BE2C (cell line): ENCODE results near the gene ERC1.

Source experiments
- DNase-seq: peaks from one replicate; pipeline ENCODE4 v3.0.0-alpha.2; 2020
- H3K27me3 ChIP-seq: fragments of 250-450 bp; sonication (Bioruptor Pico); 2 replicates; pipeline ENCODE4 v1.5.1; 2020; ENCODE audit warnings: mild to moderate bottlenecking
- H3K36me3 ChIP-seq: fragments of 250-450 bp; sonication (Bioruptor Pico); 2 replicates; pipeline ENCODE4 v1.5.1; 2020; ENCODE audit warnings: mild to moderate bottlenecking
- H3K4me1 ChIP-seq: fragments of 250-450 bp; sonication (Bioruptor Pico); 2 replicates; pipeline ENCODE4 v1.5.1; 2020
- H3K4me3 ChIP-seq: 2 replicates; pipeline ENCODE4 v1.5.1; 2011; ENCODE audit warnings: low read depth, low read length
- H3K9me3 ChIP-seq: fragments of 250-450 bp; sonication (Bioruptor Pico); 2 replicates; pipeline ENCODE4 v1.5.1; 2020
- CTCF ChIP-seq: IDR thresholded peaks from 2 replicates; pipeline ENCODE4 v1.5.1; 2012; ENCODE audit warnings: mild to moderate bottlenecking, low read depth, low read length

The ERC1 gene

GRCh38 chr12:1256285-1256684 lies 265.3 kb downstream of the ERC1 start:
- DNase-seq, result no peak
- Histone ChIP-seq H3K27me3 (no peaks in the 10 kb centered on the region), H3K4me1 (no peaks in the 10 kb centered on the region; the same call in 1 of the 2 replicates), H3K9me3 (no peaks in the 10 kb centered on the region), H3K36me3 (no peaks in the 10 kb centered on the region), H3K4me3 (no peak overlapping the region)
- TF ChIP-seq CTCF, result no peak

DNA sequence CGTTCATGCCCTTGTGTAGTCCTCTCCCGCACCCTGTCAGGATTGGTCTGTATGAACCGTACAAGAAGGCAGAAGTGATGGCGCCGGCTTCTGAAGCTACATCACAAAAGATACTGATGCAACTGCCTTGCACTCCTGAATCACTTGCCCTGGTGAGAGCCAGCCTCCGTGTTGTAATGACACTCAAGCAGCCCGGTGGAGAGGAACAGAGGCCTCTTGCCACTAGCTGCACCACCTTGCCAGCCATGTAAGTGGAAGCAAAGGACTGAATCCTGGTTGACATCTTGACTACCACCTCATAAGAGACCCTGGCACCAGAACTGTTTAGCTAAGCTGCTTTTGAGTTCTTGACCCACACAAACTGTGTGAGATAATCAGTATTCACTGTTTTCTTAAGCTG lies 266.0 kb downstream of the ERC1 start:
- Histone ChIP-seq H3K4me3 (no peak overlapping the region), H3K4me1 (no peaks in the 10 kb centered on the region), H3K9me3 (no peaks in the 10 kb centered on the region), H3K36me3 (no peaks in the 10 kb centered on the region), H3K27me3 (no peaks in the 10 kb centered on the region)
- no peak for TF ChIP-seq CTCF
- DNase-seq, result no peak

DNA sequence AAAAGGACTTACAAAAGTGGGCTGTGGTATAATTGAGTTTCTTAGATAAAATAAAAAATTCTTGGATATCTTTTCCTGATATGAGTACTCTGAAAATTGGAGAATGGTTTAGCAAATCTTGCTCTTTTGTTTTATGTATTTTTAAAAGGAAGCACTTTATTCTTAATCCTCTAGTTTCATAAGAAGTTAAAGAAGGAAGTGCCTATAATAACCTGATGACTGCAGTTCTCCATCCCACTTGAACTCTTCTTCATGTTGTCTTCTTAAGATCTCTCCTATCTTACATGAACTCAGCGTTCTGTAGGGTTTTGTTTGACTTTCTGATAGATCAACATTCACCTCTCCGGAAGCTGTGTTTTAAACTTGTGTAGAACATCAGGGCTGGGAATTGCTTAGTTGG lies 271.0 kb downstream of the ERC1 start:
- H3K9me3 ChIP-seq, result no peaks in the 10 kb centered on the region
- H3K27me3 ChIP-seq, result no peaks in the 10 kb centered on the region
- H3K4me3 ChIP-seq, result no peak overlapping the region
- no peak for DNase-seq
- H3K4me1 ChIP-seq, result no peaks in the 10 kb centered on the region
- no peaks in the 10 kb centered on the region for H3K36me3 ChIP-seq
- no peak for TF ChIP-seq CTCF

DNA sequence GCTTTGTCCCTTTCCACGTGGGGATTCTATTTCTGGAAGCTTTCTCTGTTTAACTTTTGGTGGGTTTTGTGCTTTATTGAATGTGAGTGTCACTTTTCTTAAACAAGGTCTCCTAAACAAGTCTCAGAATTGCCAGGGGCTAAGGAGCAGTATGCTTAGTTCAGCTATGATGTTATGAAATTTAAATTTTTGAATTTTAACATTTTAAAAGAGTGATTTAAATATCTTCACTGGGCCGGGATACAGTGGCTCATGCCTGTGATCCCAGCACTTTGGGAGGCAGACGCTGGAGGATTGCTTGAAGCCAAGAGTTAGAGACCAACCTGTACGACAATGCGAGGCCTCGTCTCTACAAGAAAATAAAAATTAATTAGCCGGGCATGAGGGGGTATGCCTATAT lies 276.2 kb downstream of the ERC1 start:
- no peak overlapping the region for H3K4me3 ChIP-seq
- no peak for TF ChIP-seq CTCF
- no peak for DNase-seq
- H3K9me3 ChIP-seq, result no peaks in the 10 kb centered on the region
- H3K27me3 ChIP-seq, result no peaks in the 10 kb centered on the region
- H3K4me1 ChIP-seq, result no peaks in the 10 kb centered on the region
- H3K36me3 ChIP-seq, result no peaks in the 10 kb centered on the region

GRCh38 chr12:1272142-1272541 lies 281.1 kb downstream of the ERC1 start:
- DNase-seq, result no peak
- no peak overlapping the region for H3K4me3 ChIP-seq
- H3K27me3 ChIP-seq, result no peaks in the 10 kb centered on the region
- no peaks in the 10 kb centered on the region for H3K9me3 ChIP-seq
- H3K36me3 ChIP-seq, result no peaks in the 10 kb centered on the region; the same call in 1 of the 2 replicates
- TF ChIP-seq CTCF, result no peak
- no peaks in the 10 kb centered on the region for H3K4me1 ChIP-seq

DNA sequence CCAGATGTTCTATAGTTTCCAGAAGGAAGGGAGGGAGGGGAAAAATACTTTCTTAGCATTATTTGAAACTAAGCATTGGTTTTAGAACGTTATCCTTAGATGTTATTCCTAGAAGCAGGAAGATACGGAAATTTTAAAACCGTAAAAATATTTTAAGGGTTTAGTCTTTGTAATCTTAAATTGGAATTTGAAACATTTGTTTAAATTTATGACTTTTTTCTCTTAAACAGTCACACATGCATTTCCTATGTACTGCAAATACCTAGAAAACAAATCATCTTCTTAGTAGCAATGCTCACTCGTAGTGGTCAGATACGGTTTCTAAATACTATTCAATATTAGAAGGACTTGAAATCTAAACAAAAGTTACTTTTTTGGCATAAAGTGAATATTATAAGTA lies 282.0 kb downstream of the ERC1 start:
- Histone ChIP-seq H3K27me3 (no peaks in the 10 kb centered on the region), H3K9me3 (no peaks in the 10 kb centered on the region), H3K36me3 (no peaks in the 10 kb centered on the region; the same call in 1 of the 2 replicates), H3K4me3 (no peak overlapping the region), H3K4me1 (no peaks in the 10 kb centered on the region)
- TF ChIP-seq CTCF, result no peak
- no peak for DNase-seq
